Adipose tissue (tissue), 3 donors: ENCODE results near the gene HYAL2. TPM values are rescaled to one million over a fixed set of nuclear protein-coding genes. Genes with fewer than 3 reads are reported as not detected.
"Not testable (repeated sequence)": the region's sequence is repeated elsewhere in the genome, so short reads cannot be mapped to it uniquely, and the experiment has no call there.

ENCODE experiments used
- H3K27ac ChIP-seq: one replicate; pipeline ENCODE4 v1.5.1; 2013; ENCODE audit warnings: low read depth, low read length
- WGBS, 3 donors: extraction: QIAGEN DNeasy Blood & Tissue Kit; methylation state at CpG; one replicate each; pipeline ENCODE4 v1.1.7; 2013; 5-methylcytosine and 5-hydroxymethylcytosine counted together
- polyA plus RNA-seq, 3 donors: library from polyadenylated mRNA; stranded (reverse); fragments of 200-250 nt; gene quantifications; one replicate each; pipeline ENCODE4 v1.2.3, GENCODE V29; 2013
- donor health status: healthy with polysubstance abuse.
- donor health status: Bipolar disorder and iron deficiency.
- donor health status: healthy.

The HYAL2 gene
- polyA plus RNA-seq, 3 donors, result 29.0 to 140 (median 80.3) TPM

GRCh38 chr3:50297896-50298725 lies 24.4 kb downstream of the HYAL2 start:
- H3K27ac ChIP-seq, result no peak overlapping the region
- WGBS, 3 donors, result 33 to 56% (median 33%) methylated on average over 9 of the region's 9 CpGs

GRCh38 chr3:50297384-50297775 lies 25.2 kb downstream of the HYAL2 start:
- WGBS, 3 donors, result 72 to 100% (median 89%) methylated on average over 2 of the region's 2 CpGs
- H3K27ac ChIP-seq, result no peak overlapping the region

- H3K27ac ChIP-seq, result no peak overlapping the region
- 91 to 93% (median 92%) methylated on average over 18 of the region's 18 CpGs for whole genome bisulfite sequencing, 3 donors
These were observed 25.7 kb downstream of the HYAL2 start for GRCh38 chr3:50296721-50297383.

GRCh38 chr3:50295553-50296431 lies 26.8 kb downstream of the HYAL2 start:
- no peak overlapping the region for H3K27ac ChIP-seq
- 77 to 88% (median 83%) methylated on average over 8 of the region's 8 CpGs for WGBS, 3 donors

- H3K27ac ChIP-seq, result no peak overlapping the region
- 92 to 93% (median 92%) methylated on average over 22 of the region's 22 CpGs for WGBS, 3 donors
These were observed 27.8 kb downstream of the HYAL2 start for GRCh38 chr3:50294492-50295403.

- WGBS, 3 donors, result 86 to 90% (median 87%) methylated on average over 4 of the region's 4 CpGs
- no peak overlapping the region for H3K27ac ChIP-seq
These were observed 28.5 kb downstream of the HYAL2 start for GRCh38 chr3:50294089-50294488.

GRCh38 chr3:50293079-50293801 lies 29.3 kb downstream of the HYAL2 start:
- WGBS, 3 donors, result 47 to 83% (median 82%) methylated on average over 12 of the region's 12 CpGs

GRCh38 chr3:50292159-50293078 lies 30.1 kb downstream of the HYAL2 start, which contains the start of gene IFRD2:
Gene IFRD2, minus strand, starts transcription at chr3:50292429. Its CDS starts 155 bp downstream, at chr3:50292274.
- WGBS, 3 donors, result 0 to 2% (median 1%) methylated on average over 52 to 67 of the region's 67 CpGs
- peak within 1 kb of the TSS; percentile 10 for H3K27ac ChIP-seq

More at GRCh38 chr3:50293079-50293801, 29.3 kb downstream of the HYAL2 start:
- no peak overlapping the region for H3K27ac ChIP-seq

GRCh38 chr3:50290161-50290641 lies 32.3 kb downstream of the HYAL2 start:
- WGBS, 3 donors, result 88 to 90% (median 90%) methylated on average over 16 of the region's 16 CpGs
- H3K27ac ChIP-seq, result no peak overlapping the region

GRCh38 chr3:50289130-50289529 lies 33.4 kb downstream of the HYAL2 start:
- no peak overlapping the region for H3K27ac ChIP-seq
- WGBS, 3 donors, result 93 to 99% (median 94%) methylated on average over 6 of the region's 6 CpGs

GRCh38 chr3:50288387-50289007 lies 34.0 kb downstream of the HYAL2 start:
- no peak overlapping the region for H3K27ac ChIP-seq
- WGBS, 3 donors, result 92 to 95% (median 94%) methylated on average over 23 of the region's 23 CpGs

- H3K27ac ChIP-seq, result no peak overlapping the region
- WGBS, 3 donors, result 78 to 100% (median 91%) methylated on average over 1 of the region's 1 CpG
These were observed 35.3 kb downstream of the HYAL2 start for GRCh38 chr3:50287262-50287661.

GRCh38 chr3:50286322-50287227 lies 36.0 kb downstream of the HYAL2 start:
- WGBS, 3 donors, result 89 to 91% (median 90%) methylated on average over 28 of the region's 28 CpGs
- H3K27ac ChIP-seq, result no peak overlapping the region

GRCh38 chr3:50284121-50284520 lies 38.4 kb downstream of the HYAL2 start:
- 85 to 91% (median 88%) methylated on average over 5 to 6 of the region's 6 CpGs for WGBS, 3 donors
- not testable (repeated sequence) for H3K27ac ChIP-seq
